ENCODE results near the gene GRIN3A.

The GRIN3A gene

GRCh38 chr9:101711330-101711941, 27.0 kb downstream of the GRIN3A start:
- TF ChIP-seq, protein P1, sequence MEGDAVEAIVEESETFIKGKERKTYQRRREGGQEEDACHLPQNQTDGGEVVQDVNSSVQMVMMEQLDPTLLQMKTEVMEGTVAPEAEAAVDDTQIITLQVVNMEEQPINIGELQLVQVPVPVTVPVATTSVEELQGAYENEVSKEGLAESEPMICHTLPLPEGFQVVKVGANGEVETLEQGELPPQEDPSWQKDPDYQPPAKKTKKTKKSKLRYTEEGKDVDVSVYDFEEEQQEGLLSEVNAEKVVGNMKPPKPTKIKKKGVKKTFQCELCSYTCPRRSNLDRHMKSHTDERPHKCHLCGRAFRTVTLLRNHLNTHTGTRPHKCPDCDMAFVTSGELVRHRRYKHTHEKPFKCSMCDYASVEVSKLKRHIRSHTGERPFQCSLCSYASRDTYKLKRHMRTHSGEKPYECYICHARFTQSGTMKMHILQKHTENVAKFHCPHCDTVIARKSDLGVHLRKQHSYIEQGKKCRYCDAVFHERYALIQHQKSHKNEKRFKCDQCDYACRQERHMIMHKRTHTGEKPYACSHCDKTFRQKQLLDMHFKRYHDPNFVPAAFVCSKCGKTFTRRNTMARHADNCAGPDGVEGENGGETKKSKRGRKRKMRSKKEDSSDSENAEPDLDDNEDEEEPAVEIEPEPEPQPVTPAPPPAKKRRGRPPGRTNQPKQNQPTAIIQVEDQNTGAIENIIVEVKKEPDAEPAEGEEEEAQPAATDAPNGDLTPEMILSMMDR (IDR thresholded peaks at IDR 0.05; ENCODE audit: low read depth, low read length, poor library complexity, severe bottlenecking): peak; percentile 91
- no peak for TF ChIP-seq EZH2phosphoT487 (IDR thresholded peaks at IDR 0.05; ENCODE audit: borderline replicate concordance, low read length)
- no peaks in the 10 kb centered on the region for H3F3A ChIP-seq (ENCODE audit: control insufficient read depth, insufficient read depth)
- H3K36me3 ChIP-seq (ENCODE audit: control insufficient read depth, low read length): no peaks in the 10 kb centered on the region
- H3K27ac ChIP-seq (ENCODE audit: low read depth, low read length): no peak overlapping the region
- no peaks in the 10 kb centered on the region for H3K79me2 ChIP-seq (ENCODE audit: control insufficient read depth, low read length)
- no peak overlapping the region for H3K4me2 ChIP-seq (ENCODE audit: low read length)
- no peaks in the 10 kb centered on the region for H3K9me2 ChIP-seq (replicated peaks; ENCODE audit: control insufficient read depth, low read length)
- H3K4me3 ChIP-seq (ENCODE audit: low read length): no peak overlapping the region
- no peaks in the 10 kb centered on the region for H3K9me3 ChIP-seq (ENCODE audit: control insufficient read depth, insufficient read depth, low read length)
- H4K20me1 ChIP-seq (ENCODE audit: control insufficient read depth, insufficient read depth, low read depth, low read length): no peaks in the 10 kb centered on the region
- H3K4me1 ChIP-seq (ENCODE audit: control insufficient read depth, low read length): no peaks in the 10 kb centered on the region
- no peaks in the 10 kb centered on the region for H3K27me3 ChIP-seq (ENCODE audit: control insufficient read depth, low read length)

DNA sequence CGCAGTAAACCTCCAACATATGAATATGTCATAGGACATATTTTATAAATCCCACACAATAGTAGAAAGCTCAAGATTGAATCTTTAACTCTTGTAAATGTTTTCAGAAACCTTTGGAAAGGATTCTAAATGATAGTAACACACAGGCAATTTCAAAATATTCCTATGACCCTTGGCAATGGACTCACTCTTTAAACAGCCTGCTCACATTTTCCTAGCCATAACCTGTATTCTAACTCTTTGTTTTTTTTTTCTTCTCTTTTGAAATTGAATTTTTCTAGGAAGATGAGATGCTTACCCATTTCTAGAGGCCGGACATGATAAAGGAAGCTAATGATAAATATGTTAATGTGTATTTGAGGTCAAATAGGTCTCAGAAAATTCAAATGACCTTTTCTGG, 29.6 kb downstream of the GRIN3A start:
- Histone ChIP-seq H3K36me3 (ENCODE audit: control insufficient read depth, low read length) (no peaks in the 10 kb centered on the region), H3F3A (ENCODE audit: control insufficient read depth, insufficient read depth) (no peaks in the 10 kb centered on the region), H3K4me1 (ENCODE audit: control insufficient read depth, low read length) (no peaks in the 10 kb centered on the region), H3K9me2 (replicated peaks; ENCODE audit: control insufficient read depth, low read length) (no peaks in the 10 kb centered on the region), H3K4me3 (ENCODE audit: low read length) (no peak overlapping the region), H4K20me1 (ENCODE audit: control insufficient read depth, insufficient read depth, low read depth, low read length) (no peaks in the 10 kb centered on the region), H3K4me2 (ENCODE audit: low read length) (no peak overlapping the region), H3K9me3 (ENCODE audit: control insufficient read depth, insufficient read depth, low read length) (no peaks in the 10 kb centered on the region), H3K79me2 (ENCODE audit: control insufficient read depth, low read length) (no peaks in the 10 kb centered on the region), H3K27me3 (ENCODE audit: control insufficient read depth, low read length) (no peaks in the 10 kb centered on the region), H3K27ac (ENCODE audit: low read depth, low read length) (no peak overlapping the region)
- no peak for TF ChIP-seq EZH2phosphoT487 (IDR thresholded peaks at IDR 0.05; ENCODE audit: borderline replicate concordance, low read length)
- TF ChIP-seq, protein P1 (IDR thresholded peaks at IDR 0.05; ENCODE audit: low read depth, low read length, poor library complexity, severe bottlenecking): no peak

GRCh38 chr9:101707721-101708120, 30.7 kb downstream of the GRIN3A start:
- Histone ChIP-seq H4K20me1 (ENCODE audit: control insufficient read depth, insufficient read depth, low read depth, low read length) (no peaks in the 10 kb centered on the region), H3K9me2 (replicated peaks; ENCODE audit: control insufficient read depth, low read length) (no peaks in the 10 kb centered on the region), H3K27me3 (ENCODE audit: control insufficient read depth, low read length) (no peaks in the 10 kb centered on the region), H3K9me3 (ENCODE audit: control insufficient read depth, insufficient read depth, low read length) (no peaks in the 10 kb centered on the region), H3K4me1 (ENCODE audit: control insufficient read depth, low read length) (no peaks in the 10 kb centered on the region), H3K4me2 (ENCODE audit: low read length) (no peak overlapping the region), H3F3A (ENCODE audit: control insufficient read depth, insufficient read depth) (no peaks in the 10 kb centered on the region), H3K27ac (ENCODE audit: low read depth, low read length) (no peak overlapping the region), H3K36me3 (ENCODE audit: control insufficient read depth, low read length) (no peaks in the 10 kb centered on the region), H3K79me2 (ENCODE audit: control insufficient read depth, low read length) (no peaks in the 10 kb centered on the region), H3K4me3 (ENCODE audit: low read length) (no peak overlapping the region)
- no peak for TF ChIP-seq EZH2phosphoT487 (IDR thresholded peaks at IDR 0.05; ENCODE audit: borderline replicate concordance, low read length)
- TF ChIP-seq, protein P1 (IDR thresholded peaks at IDR 0.05; ENCODE audit: low read depth, low read length, poor library complexity, severe bottlenecking): no peak
